LNCAP (cell line): ENCODE measurements around the gene STK25.

Source experiments
- CTCF ChIP-seq: fragments of 450-650 bp; IDR thresholded peaks from 2 replicates; pipeline ENCODE4 v1.5.1; 2017; ENCODE audit warnings: mild to moderate bottlenecking

The STK25 gene

GRCh38 chr2:241551599-241551997, 43.2 kb upstream of the STK25 start:
- TF ChIP-seq CTCF, result no peak

- no peak for TF ChIP-seq CTCF
These were observed 42.5 kb upstream of the STK25 start for GRCh38 chr2:241550616-241551580.

- TF ChIP-seq CTCF, result no peak
These were observed 40.1 kb upstream of the STK25 start for GRCh38 chr2:241548451-241548835.

GRCh38 chr2:241547781-241548450, 39.5 kb upstream of the STK25 start:
- TF ChIP-seq CTCF, result no peak

- no peak for TF ChIP-seq CTCF
These were observed 38.6 kb upstream of the STK25 start for GRCh38 chr2:241546771-241547498.

GRCh38 chr2:241545523-241546473, 37.4 kb upstream of the STK25 start:
- no peak for TF ChIP-seq CTCF
